Aorta (tissue), 5 donors: ENCODE measurements around the gene RNF115. TPM values are rescaled to one million over a fixed set of nuclear protein-coding genes. Genes with fewer than 3 reads are reported as not detected.
"Not testable (repeated sequence)": the region's sequence is repeated elsewhere in the genome, so short reads cannot be mapped to it uniquely, and the experiment has no call there.

ENCODE experiments used
- ATAC-seq: fragments of 200-7000 bp; cut with Tn5 transposase; one replicate; pipeline ENCODE4 v1.9.1; 2022; ENCODE audit warnings: moderate library complexity; ENCODE audit not compliant: low FRiP score
- DNase-seq, 2 donors: peaks; one replicate each; pipeline ENCODE4 v3.0.0-alpha.2; 2020
- H3K27ac ChIP-seq, 2 donors: one replicate each; pipeline ENCODE4 v1.5.1; 2013; ENCODE audit warnings: low read length in 2 of 2, mild to moderate bottlenecking in 2 of 2, moderate library complexity in 2 of 2, control low read depth in 1 of 2, inconsistent platforms in 1 of 2, low read depth in 1 of 2
- H3K27me3 ChIP-seq, 2 donors: one replicate each; pipeline ENCODE4 v1.6.1; 2013; ENCODE audit warnings: control low read depth in 1 of 2, low read length in 1 of 2, mild to moderate bottlenecking in 1 of 2, moderate library complexity in 1 of 2; ENCODE audit not compliant: insufficient read depth in 2 of 2, control insufficient read depth in 1 of 2
- H3K36me3 ChIP-seq, 2 donors: one replicate each; pipeline ENCODE4 v1.6.1; 2013; ENCODE audit warnings: control low read depth in 1 of 2, low read length in 1 of 2, mild to moderate bottlenecking in 1 of 2; ENCODE audit not compliant: insufficient read depth in 2 of 2, control insufficient read depth in 1 of 2
- H3K4me1 ChIP-seq, 2 donors: one replicate each; pipeline ENCODE4 v1.6.1; 2013; ENCODE audit warnings: low read length in 2 of 2, control low read depth in 1 of 2, mild to moderate bottlenecking in 1 of 2, moderate library complexity in 1 of 2; ENCODE audit not compliant: insufficient read depth in 2 of 2, control insufficient read depth in 1 of 2
- H3K4me3 ChIP-seq, 2 donors: one replicate each; pipeline ENCODE4 v1.5.1; 2013; ENCODE audit warnings: low read length in 2 of 2, control low read depth in 1 of 2, mild to moderate bottlenecking in 1 of 2
- H3K9me3 ChIP-seq: one replicate; pipeline ENCODE4 v1.6.1; 2013; ENCODE audit warnings: mild to moderate bottlenecking, low read length; ENCODE audit not compliant: control insufficient read depth
- WGBS, 2 donors: extraction: QIAGEN DNeasy Blood & Tissue Kit; methylation state at CpG; one replicate each; pipeline ENCODE4 v1.1.7; 2013; 5-methylcytosine and 5-hydroxymethylcytosine counted together
- intact Hi-C, 2 donors: fragments of 100-400 bp; cut with DNase I; formaldehyde crosslinking; loops; one replicate each; pipeline versions ENCODE4 v1.14.2 to v1.15.0; 2022
- polyA plus RNA-seq, 2 donors: library from polyadenylated mRNA; stranded (reverse); fragments of 200-250 nt; gene quantifications; one replicate each; pipeline ENCODE4 v1.2.3, GENCODE V29; 2013
- total RNA-seq, 2 donors: library from RNA; stranded (reverse); fragmentation: NEBNext Ultra II Directional; extraction: Animal tissue kit (Norgen Biotek cat#: 25700); gene quantifications; one replicate each; pipeline ENCODE4 v1.2.1, GENCODE V29; 2021
- donor health status: healthy with polysubstance abuse.
- donor health status: Bipolar disorder and iron deficiency.
- donor health status: DM: no; HTN: no; CAD: no.
- donor health status: DM: no; HTN: no; CAD: no.
- donor health status: DM: yes; HTN: yes; CAD: no.

The RNF115 gene
- total and polyA plus RNA-seq, 4 donors: 13.3 to 60.3 (median 22.1) TPM

- no peaks in the 10 kb centered on the region for H3K36me3 ChIP-seq
- H3K27me3 ChIP-seq: no peaks in the 10 kb centered on the region
- WGBS, 2 donors: 55 to 66% methylated on average over 1 of the region's 1 CpG
- DNase-seq: no peak
- ATAC-seq: no peak
- no peak overlapping the region for H3K27ac ChIP-seq
- peak overlapping the region in 1 of 2 donors; percentile 26 for H3K4me3 ChIP-seq
- intact Hi-C loops: no loop called here
- peaks cover 0 to 7% of the 10 kb centered on the region in 2 donors for H3K4me1 ChIP-seq
- no peaks in the 10 kb centered on the region for H3K9me3 ChIP-seq
These were observed 46.3 kb downstream of the RNF115 start for GRCh38 chr1:145777357-145778145.

- Histone ChIP-seq H3K4me3 (no peak overlapping the region), H3K36me3 (peaks cover 2% of the 10 kb centered on the region in 2 donors), H3K4me1 (peaks cover 0 to 4% of the 10 kb centered on the region in 2 donors), H3K27me3 (no peaks in the 10 kb centered on the region), H3K27ac (no peak overlapping the region), H3K9me3 (no peaks in the 10 kb centered on the region)
- 23 to 37% methylated on average over 1 of the region's 1 CpG for WGBS, 2 donors
- intact Hi-C loops: no loop called here
- no peak for ATAC-seq
- DNase-seq: no peak
These were observed 50.5 kb downstream of the RNF115 start for GRCh38 chr1:145773423-145773822.

GRCh38 chr1:145771056-145771455, 52.8 kb downstream of the RNF115 start:
- DNase-seq (no peak), ATAC-seq (no peak)
- intact Hi-C loops: no loop called here
- H3K27me3 ChIP-seq: no peaks in the 10 kb centered on the region
- WGBS, 2 donors: 99 to 100% methylated on average over 1 of the region's 1 CpG
- H3K36me3 ChIP-seq: peaks cover 2% of the 10 kb centered on the region in 2 donors
- no peaks in the 10 kb centered on the region for H3K9me3 ChIP-seq
- H3K27ac ChIP-seq: no peak overlapping the region
- peaks cover 0 to 4% of the 10 kb centered on the region in 2 donors for H3K4me1 ChIP-seq
- no peak overlapping the region for H3K4me3 ChIP-seq

- H3K4me3 ChIP-seq, intact Hi-C loops, H3K4me1 ChIP-seq, H3K27ac ChIP-seq, H3K36me3 ChIP-seq, H3K9me3 ChIP-seq, DNase-seq, ATAC-seq, H3K27me3 ChIP-seq: not testable (repeated sequence)
- 98% methylated on average over 9 to 10 of the region's 10 CpGs for WGBS, 2 donors
These were observed 55.9 kb downstream of the RNF115 start for GRCh38 chr1:145768004-145768403.

- 93 to 97% methylated on average over 14 to 29 of the region's 29 CpGs for WGBS, 2 donors
- H3K4me3 ChIP-seq, H3K27me3 ChIP-seq, H3K27ac ChIP-seq, H3K9me3 ChIP-seq, ATAC-seq, H3K36me3 ChIP-seq, H3K4me1 ChIP-seq, DNase-seq, intact Hi-C loops: not testable (repeated sequence)
These were observed 57.0 kb downstream of the RNF115 start for GRCh38 chr1:145766926-145767325.

- H3K4me3 ChIP-seq, ATAC-seq, H3K36me3 ChIP-seq, DNase-seq, H3K9me3 ChIP-seq, H3K4me1 ChIP-seq, intact Hi-C loops, H3K27ac ChIP-seq, H3K27me3 ChIP-seq: not testable (repeated sequence)
- WGBS, 2 donors: 91 to 100% methylated on average over 2 to 5 of the region's 5 CpGs
These were observed 58.1 kb downstream of the RNF115 start for GRCh38 chr1:145765585-145766360.

GRCh38 chr1:145765127-145765526, 58.8 kb downstream of the RNF115 start:
- H3K27ac ChIP-seq, H3K4me1 ChIP-seq, H3K9me3 ChIP-seq, DNase-seq, H3K27me3 ChIP-seq, intact Hi-C loops, ATAC-seq, H3K36me3 ChIP-seq, H3K4me3 ChIP-seq: not testable (repeated sequence)
- WGBS, 2 donors: 86 to 100% methylated on average over 2 of the region's 3 CpGs

- H3K4me3 ChIP-seq, ATAC-seq, intact Hi-C loops, DNase-seq, H3K4me1 ChIP-seq, H3K27me3 ChIP-seq, H3K27ac ChIP-seq, H3K36me3 ChIP-seq, H3K9me3 ChIP-seq: not testable (repeated sequence)
- 96 to 98% methylated on average over 39 to 52 of the region's 52 CpGs for WGBS, 2 donors
These were observed 59.5 kb downstream of the RNF115 start for GRCh38 chr1:145764231-145764940.
